PFSK-1 (cell line): ENCODE measurements around the gene OXNAD1.

Experiments used
- FOXP2 ChIP-seq: optimal IDR thresholded peaks from 2 replicates; pipeline ENCODE3; 2011; ENCODE audit warnings: borderline replicate concordance, control low read depth, inconsistent platforms; ENCODE audit not compliant: insufficient read depth; ENCODE audit errors: extremely low read length, extremely low read depth
- POLR2AphosphoS5 ChIP-seq: IDR thresholded peaks from 2 replicates; pipeline ENCODE4 v1.6.1; 2012; ENCODE audit warnings: low read depth, mild to moderate bottlenecking, control low read depth, low read length, moderate library complexity
- REST ChIP-seq, 2 experiments: IDR thresholded peaks; 2 replicates each; pipeline versions ENCODE4 v1.6.1 to v1.8.0; 2011 to 2012; ENCODE audit warnings: low read depth in 2 of 2, low read length in 2 of 2, control low read depth in 1 of 2, inconsistent platforms in 1 of 2, mild to moderate bottlenecking in 1 of 2, moderate library complexity in 1 of 2; ENCODE audit not compliant: insufficient read depth in 1 of 2
- SIN3A ChIP-seq: IDR thresholded peaks from 2 replicates; pipeline ENCODE4 v1.6.1; 2012; ENCODE audit warnings: mild to moderate bottlenecking, low read length, moderate library complexity, borderline replicate concordance; ENCODE audit not compliant: insufficient read depth
- TAF1 ChIP-seq: IDR thresholded peaks from 2 replicates; pipeline ENCODE4 v1.6.1; 2012; ENCODE audit warnings: low read length, control low read depth, borderline replicate concordance; ENCODE audit not compliant: insufficient read depth

The OXNAD1 gene

GRCh38 chr3:16240229-16241023, 24.6 kb upstream of the OXNAD1 start:
- TF ChIP-seq SIN3A = no peak

GRCh38 chr3:16241225-16241624, 23.8 kb upstream of the OXNAD1 start:
- TF ChIP-seq POLR2AphosphoS5 (no peak), REST (IDR thresholded peaks at IDR 0.05; ENCODE audit: insufficient read depth in 1 of 2, low read depth in 2 of 2, low read length in 2 of 2) (no peak), SIN3A (no peak), TAF1 (no peak), FOXP2 (no peak)

GRCh38 chr3:16242177-16242576, 22.8 kb upstream of the OXNAD1 start:
- TF ChIP-seq SIN3A = no peak

- TF ChIP-seq POLR2AphosphoS5 = no peak
- TF ChIP-seq SIN3A = no peak
- TF ChIP-seq REST (IDR thresholded peaks at IDR 0.05; ENCODE audit: insufficient read depth in 1 of 2, low read depth in 2 of 2, low read length in 2 of 2) = no peak
- TF ChIP-seq FOXP2 = no peak
- TF ChIP-seq TAF1 = no peak
Measured at GRCh38 chr3:16243706-16244490, 21.1 kb upstream of the OXNAD1 start.

GRCh38 chr3:16245609-16246008, 19.4 kb upstream of the OXNAD1 start:
- no peak for TF ChIP-seq POLR2AphosphoS5
- TF ChIP-seq FOXP2 = no peak
- TF ChIP-seq REST (IDR thresholded peaks at IDR 0.05; ENCODE audit: insufficient read depth in 1 of 2, low read depth in 2 of 2, low read length in 2 of 2) = no peak
- no peak for TF ChIP-seq SIN3A
- no peak for TF ChIP-seq TAF1

GRCh38 chr3:16247282-16248061, 17.5 kb upstream of the OXNAD1 start:
- no peak for TF ChIP-seq TAF1
- TF ChIP-seq REST (IDR thresholded peaks at IDR 0.05; ENCODE audit: insufficient read depth in 1 of 2, low read depth in 2 of 2, low read length in 2 of 2) = no peak
- TF ChIP-seq SIN3A = no peak
- no peak for TF ChIP-seq FOXP2
